HG02642 (cell line): ENCODE data around the gene TMEM170A.

Experiments used
- ATAC-seq: cut with Tn5 transposase; IDR thresholded peaks from one replicate; pipeline ENCODE4 v1.9.1; 2021; ENCODE audit warnings: mild to moderate bottlenecking; ENCODE audit not compliant: unreplicated experiment, poor library complexity

TMEM170A gene

GRCh38 chr16:75415169-75415905 lies 49.2 kb downstream of the TMEM170A start:
- ATAC-seq = no peak

GRCh38 chr16:75413951-75414350 lies 50.5 kb downstream of the TMEM170A start:
- no peak for ATAC-seq

DNA sequence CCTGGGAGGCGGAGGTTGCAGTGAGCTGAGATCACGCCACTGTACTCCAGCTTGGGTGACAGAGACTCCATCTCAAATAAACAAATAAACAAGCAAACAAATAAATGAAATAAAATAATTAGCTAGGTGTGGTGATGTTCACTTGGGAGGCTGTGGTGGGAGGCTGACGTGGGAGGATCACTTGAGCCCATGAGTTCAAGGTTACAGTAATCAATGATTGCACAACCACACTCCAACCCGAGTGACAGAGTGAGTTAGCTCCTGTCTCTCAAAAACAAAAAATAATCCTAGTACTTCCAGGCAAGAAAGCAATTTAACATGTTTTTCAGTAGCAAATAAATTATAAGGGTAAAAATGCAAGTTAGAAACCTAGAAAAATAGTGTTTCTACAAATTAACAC lies 57.5 kb downstream of the TMEM170A start:
- ATAC-seq = no peak

DNA sequence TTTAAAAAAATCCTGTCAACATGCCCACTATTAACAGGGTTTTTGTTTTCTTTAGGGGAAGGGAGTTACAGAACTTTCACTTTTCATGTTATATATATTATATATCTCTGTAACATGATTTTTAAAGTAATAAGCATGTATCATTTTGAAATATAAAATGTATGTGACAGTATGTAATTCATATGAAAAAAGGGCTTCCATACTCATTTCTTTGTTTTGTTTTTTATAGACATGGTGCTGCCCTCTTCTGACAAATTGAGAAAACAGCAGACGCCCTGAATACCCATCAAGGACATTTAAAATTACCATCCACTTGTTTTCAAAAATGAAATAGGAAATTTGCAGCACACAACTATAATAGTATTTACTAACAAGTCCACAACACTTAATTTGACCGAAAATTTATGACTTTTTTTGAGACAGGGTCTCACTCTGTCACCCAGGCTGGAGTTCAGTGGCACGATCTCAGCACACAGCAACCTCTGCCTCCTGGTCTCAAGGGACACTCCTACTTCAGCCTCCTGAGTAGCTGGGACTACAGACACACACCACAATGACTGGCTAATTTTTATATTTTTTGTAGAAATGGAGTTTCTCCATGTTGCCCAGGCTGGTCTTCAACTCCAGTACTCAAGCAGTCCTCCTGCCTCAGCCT lies 61.5 kb downstream of the TMEM170A start:
- no peak for ATAC-seq

GRCh38 chr16:75402159-75402820 lies 62.2 kb downstream of the TMEM170A start:
- ATAC-seq = no peak

DNA sequence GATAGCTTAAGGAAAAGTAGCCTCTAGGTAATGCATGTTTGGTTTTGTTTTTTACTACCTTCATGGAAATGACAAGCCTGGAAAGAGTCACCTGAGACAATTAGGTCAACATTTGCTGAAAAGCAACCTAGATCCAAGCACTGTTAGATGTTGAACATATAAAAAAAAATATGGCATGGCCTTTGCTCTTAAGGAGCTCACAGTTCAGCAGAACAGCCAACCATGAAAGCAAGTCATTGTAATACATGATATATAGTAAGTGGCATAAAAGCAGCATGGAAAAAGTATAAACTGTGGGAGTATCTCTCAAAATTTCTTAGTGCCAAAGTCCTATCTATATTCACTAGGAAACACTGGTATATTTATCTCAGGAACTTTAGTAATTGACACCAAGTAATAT lies 62.8 kb downstream of the TMEM170A start:
- ATAC-seq = no peak

DNA sequence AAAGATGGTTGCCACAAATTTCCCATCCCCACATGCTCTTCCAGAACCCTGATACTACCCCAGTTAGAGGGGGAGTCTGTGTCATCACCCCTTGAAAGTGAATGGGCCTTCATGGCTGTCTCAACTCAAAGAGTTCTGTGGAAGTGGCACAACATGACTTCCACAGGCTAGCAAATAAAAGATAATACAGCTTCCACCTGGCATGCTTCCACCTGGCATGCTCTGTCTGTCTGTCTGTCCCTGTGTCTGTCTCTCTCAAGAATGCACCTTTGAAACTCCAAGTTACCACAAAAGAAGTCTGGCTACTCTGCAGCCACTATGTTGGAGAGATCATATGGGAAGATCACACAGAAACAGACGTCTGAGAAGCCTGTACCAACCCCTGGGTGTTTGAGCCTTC lies 66.2 kb downstream of the TMEM170A start:
- ATAC-seq = no peak

- no peak for ATAC-seq
Measured at GRCh38 chr16:75394941-75395340, 69.5 kb downstream of the TMEM170A start.
